CD4-positive, alpha-beta T cell (primary cell): Measurements from ENCODE around the gene KIDINS220. TPM values are rescaled to one million over a fixed set of nuclear protein-coding genes. Genes with fewer than 3 reads are reported as not detected.

ENCODE experiments used
- ATAC-seq: fragments of 200-7000 bp; cut with Tn5 transposase; one replicate; pipeline ENCODE4 v1.10.0; 2022; ENCODE audit warnings: mild to moderate bottlenecking; ENCODE audit not compliant: poor library complexity
- CTCF ChIA-PET: fragments of 350-600 bp; sonication (Branson Sonifier 250); formaldehyde crosslinking; loops from one replicate; lab custom pipeline; 2021; ENCODE audit warnings: antibody characterized with exemption, inconsistent platforms; lab: Charles Lee
- POLR2A ChIA-PET: fragments of 350-600 bp; sonication (Branson Sonifier 250); formaldehyde crosslinking; loops from one replicate; lab custom pipeline; 2021; ENCODE audit warnings: antibody characterized with exemption, inconsistent platforms; lab: Charles Lee
- DNase-seq, 14 experiments: peaks; one replicate each; pipeline ENCODE4 v3.0.0-alpha.2; 2013 to 2020; ENCODE audit warnings: mixed read lengths in 2 of 14
- H3K27ac ChIP-seq, 2 donors: one replicate each; pipeline versions ENCODE4 v1.5.1 to v1.7.0; 2013; ENCODE audit warnings: low read length in 2 of 2, low read depth in 1 of 2, mild to moderate bottlenecking in 1 of 2
- H3K27me3 ChIP-seq, 2 experiments: 1 replicate in 1 of 2; 2 replicates in 1 of 2; pipeline versions ENCODE4 v1.6.1 to v1.7.0; 2013; ENCODE audit warnings: low read length in 2 of 2, control low read depth in 1 of 2, mild to moderate bottlenecking in 1 of 2, moderate library complexity in 1 of 2; ENCODE audit not compliant: insufficient read depth in 2 of 2, control insufficient read depth in 1 of 2
- H3K36me3 ChIP-seq: one replicate; pipeline ENCODE4 v1.6.1; 2013; ENCODE audit warnings: low read length, control low read depth; ENCODE audit not compliant: insufficient read depth
- H3K4me1 ChIP-seq: one replicate; pipeline ENCODE4 v1.6.1; 2013; ENCODE audit warnings: low read length, control low read depth; ENCODE audit not compliant: insufficient read depth
- H3K4me3 ChIP-seq: one replicate; pipeline ENCODE4 v1.5.1; 2013; ENCODE audit warnings: mild to moderate bottlenecking, low read length, moderate library complexity
- H3K9me3 ChIP-seq, 2 experiments: 1 replicate in 1 of 2; 2 replicates in 1 of 2; pipeline versions ENCODE4 v1.6.1 to v1.7.0; 2013; ENCODE audit warnings: low read length in 2 of 2, mild to moderate bottlenecking in 2 of 2, control low read depth in 1 of 2, moderate library complexity in 1 of 2; ENCODE audit not compliant: control insufficient read depth in 1 of 2, insufficient read depth in 1 of 2
- H3K27ac Mint-ChIP-seq: one replicate; pipeline ENCODE4 v1.8.0; 2020; ENCODE audit warnings: mixed read lengths
- H3K27me3 Mint-ChIP-seq: one replicate; pipeline ENCODE4 v1.8.0; 2021; ENCODE audit warnings: mixed read lengths
- H3K36me3 Mint-ChIP-seq: one replicate; pipeline ENCODE4 v1.8.0; 2021; ENCODE audit warnings: low read depth, mixed read lengths
- H3K4me1 Mint-ChIP-seq: one replicate; pipeline ENCODE4 v1.8.0; 2021; ENCODE audit warnings: low read depth, mixed read lengths
- H3K4me3 Mint-ChIP-seq: one replicate; pipeline ENCODE4 v1.8.0; 2020; ENCODE audit warnings: mild to moderate bottlenecking, mixed read lengths
- H3K9me3 Mint-ChIP-seq: one replicate; pipeline ENCODE4 v1.8.0; 2020; ENCODE audit warnings: mixed read lengths
- intact Hi-C, 2 experiments: fragments of 100-400 bp; cut with DNase I in 1 of 2; cut with micrococcal nuclease in 1 of 2; formaldehyde crosslinking; loops; one replicate each; pipeline versions ENCODE4 v1.15.1 to v1.9.0; 2023 to 2025; cut with DNase I, micrococcal nuclease
- total RNA-seq, 174 experiments: library from RNA in 2 of 174; stranded (reverse) in 2 of 174; gene quantifications; one replicate each; pipeline ENCODE4 v1.2.3 and lab custom pipeline; 2021 to 2026
- TF ChIP-seq, protein P1 (sequence below): fragments of 200-600 bp; IDR thresholded peaks from one replicate; pipeline ENCODE4 v1.8.0; 2022; ENCODE audit warnings: antibody characterized with exemption, mild to moderate bottlenecking

Gene KIDINS220
- total RNA-seq, 2 experiments from 2014 or later = 29.3 to 31.4 TPM

DNA sequence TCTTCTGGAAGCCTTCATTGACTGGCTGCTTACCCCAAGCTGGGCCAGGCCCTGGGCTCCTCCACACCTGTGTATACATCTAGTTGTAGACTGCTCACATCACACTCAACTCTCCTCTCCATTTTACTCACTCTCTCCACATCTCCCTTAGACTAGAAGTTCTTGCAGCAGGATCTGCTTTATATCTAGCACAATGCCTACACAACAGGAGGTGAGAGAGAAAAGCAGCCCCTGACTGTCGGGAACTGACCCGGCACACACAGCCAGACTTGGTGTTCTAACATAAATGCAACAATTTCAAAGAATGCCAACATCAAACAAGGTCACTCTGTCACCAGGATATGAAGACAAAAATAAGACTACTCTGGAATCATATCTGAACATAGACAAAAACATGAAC, 5.9 kb downstream of the KIDINS220 start:
- no peaks in the 10 kb centered on the region for H3K27me3 Mint-ChIP-seq
- H3K4me1 Mint-ChIP-seq = peaks cover 85% of the 10 kb centered on the region
- ChIA-PET CTCF (no interaction called here), POLR2A (no interaction called here)
- H3K4me1 ChIP-seq = peaks cover 36% of the 10 kb centered on the region
- no peak overlapping the region for H3K27ac ChIP-seq
- H3K4me3 Mint-ChIP-seq = no peak overlapping the region
- peaks cover 11% of the 10 kb centered on the region for H3K36me3 Mint-ChIP-seq
- H3K27ac Mint-ChIP-seq = no peak overlapping the region
- peaks cover 3% of the 10 kb centered on the region for H3K36me3 ChIP-seq
- no peaks in the 10 kb centered on the region for H3K9me3 Mint-ChIP-seq
- DNase-seq = no peak
- TF ChIP-seq, protein P1, sequence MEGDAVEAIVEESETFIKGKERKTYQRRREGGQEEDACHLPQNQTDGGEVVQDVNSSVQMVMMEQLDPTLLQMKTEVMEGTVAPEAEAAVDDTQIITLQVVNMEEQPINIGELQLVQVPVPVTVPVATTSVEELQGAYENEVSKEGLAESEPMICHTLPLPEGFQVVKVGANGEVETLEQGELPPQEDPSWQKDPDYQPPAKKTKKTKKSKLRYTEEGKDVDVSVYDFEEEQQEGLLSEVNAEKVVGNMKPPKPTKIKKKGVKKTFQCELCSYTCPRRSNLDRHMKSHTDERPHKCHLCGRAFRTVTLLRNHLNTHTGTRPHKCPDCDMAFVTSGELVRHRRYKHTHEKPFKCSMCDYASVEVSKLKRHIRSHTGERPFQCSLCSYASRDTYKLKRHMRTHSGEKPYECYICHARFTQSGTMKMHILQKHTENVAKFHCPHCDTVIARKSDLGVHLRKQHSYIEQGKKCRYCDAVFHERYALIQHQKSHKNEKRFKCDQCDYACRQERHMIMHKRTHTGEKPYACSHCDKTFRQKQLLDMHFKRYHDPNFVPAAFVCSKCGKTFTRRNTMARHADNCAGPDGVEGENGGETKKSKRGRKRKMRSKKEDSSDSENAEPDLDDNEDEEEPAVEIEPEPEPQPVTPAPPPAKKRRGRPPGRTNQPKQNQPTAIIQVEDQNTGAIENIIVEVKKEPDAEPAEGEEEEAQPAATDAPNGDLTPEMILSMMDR = no peak
- intact Hi-C loops = loop anchor here in 1 of 2 experiments (10.0 kb wide), 1 partner anchor 1473 kb away; the partner anchor contains the start of gene HPCAL1
- H3K4me3 ChIP-seq = no peak overlapping the region
- no peak for ATAC-seq
- no peaks in the 10 kb centered on the region for H3K9me3 ChIP-seq
- H3K27me3 ChIP-seq = no peaks in the 10 kb centered on the region

GRCh38 chr2:8827729-8828128, 9.7 kb downstream of the KIDINS220 start:
- TF ChIP-seq, protein P1 = no peak
- H3K27me3 ChIP-seq = no peaks in the 10 kb centered on the region
- H3K36me3 ChIP-seq = peaks cover 14% of the 10 kb centered on the region
- no peak for DNase-seq
- Mint-ChIP-seq H3K4me1 (peaks cover 49% of the 10 kb centered on the region), H3K36me3 (peaks cover 27% of the 10 kb centered on the region), H3K9me3 (no peaks in the 10 kb centered on the region), H3K4me3 (no peak overlapping the region), H3K27me3 (no peaks in the 10 kb centered on the region), H3K27ac (no peak overlapping the region)
- H3K9me3 ChIP-seq = no peaks in the 10 kb centered on the region
- no peak overlapping the region for H3K27ac ChIP-seq
- POLR2A ChIA-PET = no interaction called here
- H3K4me3 ChIP-seq = no peak overlapping the region
- H3K4me1 ChIP-seq = peaks cover 8% of the 10 kb centered on the region
- intact Hi-C loops = no loop called here
- CTCF ChIA-PET = no interaction called here
- ATAC-seq = no peak

DNA sequence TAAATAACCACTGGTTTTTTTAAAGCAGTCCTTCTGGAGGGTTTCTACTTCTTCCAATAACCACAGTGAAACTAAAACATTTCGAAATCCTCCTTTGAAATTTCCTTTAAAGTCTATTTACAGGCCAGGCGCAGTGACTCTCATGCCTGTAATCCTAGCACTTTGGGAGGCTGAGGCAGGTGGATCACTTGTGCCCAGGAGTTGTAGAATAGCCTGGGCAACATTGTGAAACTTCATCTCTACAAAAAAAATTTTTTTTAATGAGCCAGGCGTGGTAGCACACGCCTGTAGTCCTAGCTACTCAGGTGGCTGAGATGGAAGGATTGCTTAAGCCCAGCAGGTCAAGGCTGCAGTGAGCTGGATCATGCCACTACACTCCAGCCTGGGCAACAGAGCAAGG, 15.2 kb downstream of the KIDINS220 start:
- CTCF ChIA-PET = no interaction called here
- H3K9me3 Mint-ChIP-seq = no peaks in the 10 kb centered on the region
- ATAC-seq (no peak), DNase-seq (no peak)
- Histone ChIP-seq H3K27ac (no peak overlapping the region), H3K9me3 (no peaks in the 10 kb centered on the region), H3K4me1 (no peaks in the 10 kb centered on the region), H3K4me3 (no peak overlapping the region), H3K27me3 (no peaks in the 10 kb centered on the region), H3K36me3 (peaks cover 33% of the 10 kb centered on the region)
- POLR2A ChIA-PET = no interaction called here
- TF ChIP-seq, protein P1 = no peak
- H3K36me3 Mint-ChIP-seq = peaks cover 63% of the 10 kb centered on the region
- H3K4me3 Mint-ChIP-seq = no peak overlapping the region
- H3K27ac Mint-ChIP-seq = no peak overlapping the region
- no peaks in the 10 kb centered on the region for H3K27me3 Mint-ChIP-seq
- intact Hi-C loops = no loop called here
- H3K4me1 Mint-ChIP-seq = peaks cover 2% of the 10 kb centered on the region
